SH-SY5Y (cell line): ENCODE data around the gene HNRNPH1.

ENCODE experiments used
- GATA2 ChIP-seq: IDR thresholded peaks from 2 replicates; pipeline ENCODE4 v1.6.1; 2011; ENCODE audit warnings: mild to moderate bottlenecking, low read depth, low read length
- GATA3 ChIP-seq: IDR thresholded peaks from 2 replicates; pipeline ENCODE4 v1.6.1; 2011; ENCODE audit warnings: low read depth, mild to moderate bottlenecking, low read length, moderate library complexity

GRCh38 chr5:179564526-179564925 lies 58.9 kb downstream of the HNRNPH1 start:
- TF ChIP-seq GATA2 (no peak), GATA3 (no peak)
